Fibroblast of skin of abdomen (primary cell): Measurements from ENCODE around the gene PCCA.

ENCODE experiments used
- DNase-seq: peaks from one replicate; pipeline ENCODE4 v3.0.0-alpha.2; 2013

PCCA gene

GRCh38 chr13:100434010-100434763 is 345.3 kb downstream of the PCCA start:
- peak; percentile 66 for DNase-seq

GRCh38 chr13:100436099-100436498 is 347.2 kb downstream of the PCCA start:
- DNase-seq = no peak

- DNase-seq = no peak
Observed at GRCh38 chr13:100438059-100438788, 349.3 kb downstream of the PCCA start.

- DNase-seq = no peak
Observed at GRCh38 chr13:100439247-100439970, 350.5 kb downstream of the PCCA start.

- DNase-seq = peak; percentile 78
Observed at GRCh38 chr13:100440751-100441425, 352.0 kb downstream of the PCCA start.

- DNase-seq = no peak
Observed at GRCh38 chr13:100442095-100442832, 353.4 kb downstream of the PCCA start.

GRCh38 chr13:100443278-100443997 is 354.5 kb downstream of the PCCA start:
- no peak for DNase-seq

- DNase-seq = peak; percentile 23
Observed at GRCh38 chr13:100443998-100444328, 355.1 kb downstream of the PCCA start.

GRCh38 chr13:100447831-100448230 is 358.9 kb downstream of the PCCA start:
- DNase-seq = peak; percentile 44

GRCh38 chr13:100451923-100452322 is 363.0 kb downstream of the PCCA start:
- DNase-seq = no peak

- peak; percentile 64 for DNase-seq
Observed at GRCh38 chr13:100454876-100455275, 366.0 kb downstream of the PCCA start.

- DNase-seq = no peak
Observed at GRCh38 chr13:100458673-100459072, 369.8 kb downstream of the PCCA start.

GRCh38 chr13:100459747-100460146 is 370.9 kb downstream of the PCCA start:
- DNase-seq = no peak

- DNase-seq = no peak
Observed at GRCh38 chr13:100460266-100460665, 371.4 kb downstream of the PCCA start.

- DNase-seq = no peak
Observed at GRCh38 chr13:100460791-100461190, 371.9 kb downstream of the PCCA start.

- no peak for DNase-seq
Observed at GRCh38 chr13:100461309-100462030, 372.6 kb downstream of the PCCA start.

GRCh38 chr13:100464006-100464405 is 375.1 kb downstream of the PCCA start:
- peak; percentile 17 for DNase-seq

GRCh38 chr13:100465558-100465957 is 376.7 kb downstream of the PCCA start:
- DNase-seq = no peak

GRCh38 chr13:100470866-100471505 is 382.1 kb downstream of the PCCA start:
- no peak for DNase-seq

GRCh38 chr13:100473087-100473486 is 384.2 kb downstream of the PCCA start:
- DNase-seq = no peak
